ENCODE data around the gene PDAP1. TPM values are rescaled to one million over a fixed set of nuclear protein-coding genes. Genes with fewer than 3 reads are reported as not detected.
A peak's percentile ranks its signal among the peaks of the same experiment; 100 is the strongest.

The PDAP1 gene
- polyA plus RNA-seq, 2 of the 4 experiments (the other 2 are of a cell fraction) = 81.8 to 347 TPM

DNA sequence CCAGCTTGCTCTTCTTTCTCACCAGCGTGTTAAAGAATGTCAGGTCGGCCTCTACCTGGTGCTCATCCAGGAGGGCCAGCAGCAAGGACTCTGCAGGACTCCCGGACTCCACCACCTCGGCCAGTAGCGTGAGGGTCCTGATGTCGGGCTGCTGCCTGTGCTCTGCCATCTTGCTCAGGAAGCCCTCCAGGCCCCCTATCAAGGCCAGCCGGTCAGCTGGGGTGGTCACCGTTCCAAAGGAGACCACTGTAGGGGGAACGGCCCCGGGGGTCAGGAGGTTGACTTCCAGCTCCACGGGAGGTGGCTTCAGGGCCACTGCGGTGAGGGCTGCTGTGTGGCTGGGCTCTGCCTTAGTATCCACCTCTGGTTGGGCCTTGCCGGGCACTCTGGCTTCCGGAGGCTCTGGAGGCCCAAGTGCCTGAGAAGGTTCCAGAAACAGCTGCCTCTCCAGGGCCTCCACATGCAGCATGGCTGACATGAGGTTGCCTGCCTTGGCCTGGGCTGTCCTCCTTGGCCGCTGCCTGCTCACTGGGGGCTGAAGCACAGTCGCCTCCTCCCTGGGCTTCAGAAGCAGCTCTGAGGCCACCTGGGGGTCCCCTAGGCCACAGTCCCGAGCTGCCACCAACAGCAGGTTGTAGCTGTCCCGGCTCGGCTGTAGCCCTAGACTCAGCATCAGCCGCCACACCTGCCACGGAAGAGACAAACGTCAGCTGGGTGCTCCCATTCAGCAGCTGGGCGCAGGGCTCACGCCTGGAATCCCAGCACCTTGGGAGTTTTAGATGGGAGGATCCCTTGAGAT, 16.7 kb upstream of the PDAP1 start:
- H3K27ac ChIP-seq = no peak overlapping the region
- no peaks in the 10 kb centered on the region for H3K4me1 ChIP-seq
- FAIRE-seq (no peak), ATAC-seq (no peak), DNase-seq (ENCODE audit: low read depth in 1 of 2, low spot score in 1 of 2) (no peak)
- POLR2A ChIA-PET = interaction anchor here (0.6 kb wide), 1 partner anchor 92 kb away, joined by 3 read pairs; no protein-coding TSS in a partner anchor
- WGBS (ENCODE audit: missing lambda C conversion rate) = 93% methylated on average over 15 of the region's 24 CpGs
- no peak overlapping the region for H3K4me2 ChIP-seq
- no peak for TF ChIP-seq EHMT2 (IDR thresholded peaks at IDR 0.05; ENCODE audit: low read depth)
- CTCF ChIA-PET = interaction anchor here (0.5 to 3.3 kb wide), 4 partner anchors 8 to 91 kb away, joined by 3 to 21 read pairs (median 6); no protein-coding TSS in a partner anchor
- H3K9me3 ChIP-seq = no peaks in the 10 kb centered on the region
- no peak overlapping the region for H3K4me3 ChIP-seq

- no peak overlapping the region for H3K27ac ChIP-seq
- TF ChIP-seq, protein P1, sequence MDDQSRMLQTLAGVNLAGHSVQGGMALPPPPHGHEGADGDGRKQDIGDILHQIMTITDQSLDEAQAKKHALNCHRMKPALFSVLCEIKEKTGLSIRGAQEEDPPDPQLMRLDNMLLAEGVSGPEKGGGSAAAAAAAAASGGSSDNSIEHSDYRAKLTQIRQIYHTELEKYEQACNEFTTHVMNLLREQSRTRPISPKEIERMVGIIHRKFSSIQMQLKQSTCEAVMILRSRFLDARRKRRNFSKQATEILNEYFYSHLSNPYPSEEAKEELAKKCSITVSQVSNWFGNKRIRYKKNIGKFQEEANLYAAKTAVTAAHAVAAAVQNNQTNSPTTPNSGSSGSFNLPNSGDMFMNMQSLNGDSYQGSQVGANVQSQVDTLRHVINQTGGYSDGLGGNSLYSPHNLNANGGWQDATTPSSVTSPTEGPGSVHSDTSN (IDR thresholded peaks at IDR 0.05) = no peak
- TF ChIP-seq RARB (CRISPR knock-in tag; IDR thresholded peaks at IDR 0.05) = no peak
- TF ChIP-seq PHF8 (IDR thresholded peaks at IDR 0.05; ENCODE audit: borderline replicate concordance, low read depth) = no peak
- TF ChIP-seq POLR2AphosphoS2 (conservative IDR thresholded peaks at IDR 0.05; ENCODE audit: low read length) = no peak
- TF ChIP-seq MYC (IDR thresholded peaks at IDR 0.05; ENCODE audit: borderline replicate concordance, low read length) = no peak
- TF ChIP-seq ZC3H11A (IDR thresholded peaks at IDR 0.05) = no peak
- TF ChIP-seq CEBPB (IDR thresholded peaks at IDR 0.05) = no peak
- TF ChIP-seq SMC3 (IDR thresholded peaks at IDR 0.05) = no peak
- TF ChIP-seq ATOH8 (CRISPR knock-in tag; IDR thresholded peaks at IDR 0.05; ENCODE audit: low read depth) = no peak
- H3K4me2 ChIP-seq = no peak overlapping the region
- 77% methylated on average over 5 of the region's 5 CpGs for WGBS (ENCODE audit: missing lambda C conversion rate)
- ChIA-PET CTCF (interaction anchor here (0.7 to 3.3 kb wide), 2 partner anchors 11 kb away, joined by 3 to 9 read pairs; no protein-coding TSS in a partner anchor), POLR2A (interaction anchor here (1.0 kb wide), 1 partner anchor 14 kb away, joined by 4 read pairs; the partner anchor contains the start of gene BUD31)
- no peaks in the 10 kb centered on the region for H3K9me3 ChIP-seq
- DNase-seq (ENCODE audit: low read depth in 1 of 2, low spot score in 1 of 2) (no peak), FAIRE-seq (no peak), ATAC-seq (no peak)
- H3K4me3 ChIP-seq = no peak overlapping the region
- H3K4me1 ChIP-seq = no peaks in the 10 kb centered on the region
Observed at GRCh38 chr7:99422625-99423024, 14.2 kb upstream of the PDAP1 start.

- POLR2A ChIA-PET = interaction anchor here (1.0 to 3.1 kb wide), 2 partner anchors 13 to 14 kb away, joined by 4 to 12 read pairs; partner anchors contain the start of genes BUD31 and PDAP1
- FAIRE-seq = no peak
- CTCF ChIA-PET = interaction anchor here (0.7 to 3.3 kb wide), 3 partner anchors 10 to 27 kb away, joined by 3 to 9 read pairs (median 3); no protein-coding TSS in a partner anchor
Observed at GRCh38 chr7:99422186-99422585, 13.8 kb upstream of the PDAP1 start.

More at GRCh38 chr7:99422186-99422585, 13.8 kb upstream of the PDAP1 start:
- H3K4me2 ChIP-seq = no peak overlapping the region
- WGBS (ENCODE audit: missing lambda C conversion rate) = 91% methylated on average over 11 of the region's 11 CpGs
- H3K4me3 ChIP-seq = no peak overlapping the region
- TF ChIP-seq RARB (CRISPR knock-in tag; IDR thresholded peaks at IDR 0.05) (no peak), ATOH8 (CRISPR knock-in tag; IDR thresholded peaks at IDR 0.05; ENCODE audit: low read depth) (no peak), NR3C1 (IDR thresholded peaks at IDR 0.05) (no peak), CBX8 (IDR thresholded peaks at IDR 0.05) (no peak), ESRRA (IDR thresholded peaks at IDR 0.05; ENCODE audit: borderline replicate concordance, low read length) (no peak), TP53 (CRISPR knock-in tag; IDR thresholded peaks at IDR 0.05) (no peak), EHMT2 (IDR thresholded peaks at IDR 0.05; ENCODE audit: low read depth) (no peak), ZC3H11A (IDR thresholded peaks at IDR 0.05) (no peak), POLR2A (IDR thresholded peaks at IDR 0.05; ENCODE audit: low read length) (no peak), SREBF2 (IDR thresholded peaks at IDR 0.05) (no peak)
- TF ChIP-seq, protein P2, sequence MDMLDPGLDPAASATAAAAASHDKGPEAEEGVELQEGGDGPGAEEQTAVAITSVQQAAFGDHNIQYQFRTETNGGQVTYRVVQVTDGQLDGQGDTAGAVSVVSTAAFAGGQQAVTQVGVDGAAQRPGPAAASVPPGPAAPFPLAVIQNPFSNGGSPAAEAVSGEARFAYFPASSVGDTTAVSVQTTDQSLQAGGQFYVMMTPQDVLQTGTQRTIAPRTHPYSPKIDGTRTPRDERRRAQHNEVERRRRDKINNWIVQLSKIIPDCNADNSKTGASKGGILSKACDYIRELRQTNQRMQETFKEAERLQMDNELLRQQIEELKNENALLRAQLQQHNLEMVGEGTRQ (IDR thresholded peaks at IDR 0.05) = no peak
- H3K9me3 ChIP-seq = no peaks in the 10 kb centered on the region
- H3K4me1 ChIP-seq = no peaks in the 10 kb centered on the region
- no peak overlapping the region for H3K27ac ChIP-seq
- ATAC-seq (peak in 1 of 2 experiments; percentile 9; a peak in 2 of 6 replicates), DNase-seq (ENCODE audit: low read depth in 1 of 2, low spot score in 1 of 2) (no peak)
